GM18909 (cell line): ENCODE results near the gene FAM210B.
"Not testable (repeated sequence)": the region's sequence is repeated elsewhere in the genome, so short reads cannot be mapped to it uniquely, and the experiment has no call there.

Experiments used
- ATAC-seq: cut with Tn5 transposase; IDR thresholded peaks from one replicate; pipeline ENCODE4 v1.9.1; 2021; ENCODE audit warnings: mild to moderate bottlenecking; ENCODE audit not compliant: unreplicated experiment, poor library complexity

The FAM210B gene

DNA sequence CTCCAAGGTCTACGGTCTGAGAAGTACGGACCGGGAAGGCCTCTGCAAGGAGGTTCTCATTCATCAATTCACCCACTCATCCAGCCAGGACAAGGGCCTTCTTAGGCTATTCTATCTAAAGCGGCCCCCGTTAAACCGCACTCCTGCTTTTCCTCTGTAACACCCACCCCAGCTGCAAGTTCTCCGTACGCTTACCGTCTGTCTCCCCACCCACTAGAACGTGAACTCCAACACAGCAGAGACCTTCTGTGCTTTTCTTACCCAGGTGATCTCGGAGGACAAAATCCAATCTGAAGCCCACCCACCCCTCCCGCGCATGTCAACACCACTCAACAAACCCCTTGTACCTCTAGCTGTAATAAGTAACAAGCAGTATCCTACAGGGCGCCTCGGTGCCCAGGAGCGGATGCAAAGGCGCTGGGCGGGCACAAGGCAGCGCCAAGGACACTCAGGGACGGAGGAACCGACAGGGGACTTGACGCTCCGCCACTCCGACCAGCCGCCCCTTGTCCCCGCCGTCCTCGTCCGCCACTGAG is 32.9 kb downstream of the FAM210B start:
- ATAC-seq = peak; percentile 48

DNA sequence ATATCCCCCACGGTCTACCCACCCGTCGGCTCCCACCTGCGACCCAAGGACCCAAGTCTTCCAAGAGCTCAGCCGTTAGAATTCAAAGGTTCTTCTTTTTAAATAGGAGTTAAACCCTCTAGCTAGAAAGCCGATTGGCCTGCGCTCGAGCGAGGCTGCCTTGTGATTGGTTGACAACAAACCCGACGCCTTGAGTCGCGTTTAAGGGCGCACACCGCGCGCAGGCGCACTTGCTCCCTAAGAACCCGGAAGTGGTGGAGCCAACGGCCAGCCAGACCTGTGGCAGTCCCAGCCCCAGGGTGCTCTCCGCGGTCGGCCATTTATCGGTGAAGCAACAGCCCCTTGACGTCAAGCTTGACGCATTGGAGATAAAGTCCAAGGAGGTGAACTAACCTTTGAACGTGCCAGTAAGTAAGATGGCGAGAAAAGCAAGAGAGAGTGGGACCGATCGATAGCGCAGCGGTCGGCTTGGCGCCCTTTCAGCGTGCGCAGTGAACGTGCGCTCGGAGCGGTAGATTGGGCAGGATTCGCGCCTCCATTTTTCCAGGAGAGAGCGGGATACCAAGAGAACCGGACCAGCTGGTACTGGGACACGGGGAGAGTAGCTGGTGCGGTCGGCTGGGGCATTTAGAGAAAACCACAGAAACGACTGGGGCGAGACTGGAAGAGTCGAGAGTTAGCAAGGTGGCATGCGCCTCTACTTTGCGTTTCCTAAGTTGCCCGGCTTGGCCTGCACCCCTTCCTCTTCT is 33.5 kb downstream of the FAM210B start, which contains the start of the genes AURKA and CSTF1:
AURKA (minus strand) TSS at position 84 of the 749 bp plus-strand sequence. CDS start 4,018 bp downstream, outside the sequence.
CSTF1 (plus strand) TSS at position 514 of the 749 bp plus-strand sequence. CDS start 2,908 bp downstream, outside the sequence.
- ATAC-seq = peak; percentile 95

DNA sequence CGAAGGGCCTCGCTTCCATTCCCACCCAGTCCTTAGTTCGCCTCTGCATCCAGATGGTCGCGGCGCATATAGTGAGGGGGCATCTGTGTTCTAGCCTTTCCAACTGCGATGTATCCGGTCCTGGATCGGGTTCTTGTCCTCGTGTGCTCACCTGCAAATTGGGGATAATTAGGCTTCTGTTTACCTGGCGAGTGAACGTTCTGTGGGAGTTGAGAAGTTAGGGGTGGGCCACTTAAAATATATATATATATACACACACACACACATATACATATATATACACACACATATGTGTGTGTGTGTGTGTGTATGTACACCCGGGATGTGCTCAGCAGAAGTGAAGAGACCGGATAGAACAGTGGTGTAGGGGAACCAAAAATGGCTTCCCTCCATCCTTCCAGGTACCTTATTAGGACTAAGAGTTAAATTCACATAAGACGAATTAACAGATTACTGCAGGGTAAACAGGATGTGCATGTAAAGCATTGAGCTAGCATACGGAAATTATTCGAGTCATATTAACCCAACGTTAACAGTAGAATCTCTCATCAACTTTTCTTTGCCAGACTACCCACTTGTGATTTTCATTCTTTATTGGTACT is 34.2 kb downstream of the FAM210B start:
- no peak for ATAC-seq

DNA sequence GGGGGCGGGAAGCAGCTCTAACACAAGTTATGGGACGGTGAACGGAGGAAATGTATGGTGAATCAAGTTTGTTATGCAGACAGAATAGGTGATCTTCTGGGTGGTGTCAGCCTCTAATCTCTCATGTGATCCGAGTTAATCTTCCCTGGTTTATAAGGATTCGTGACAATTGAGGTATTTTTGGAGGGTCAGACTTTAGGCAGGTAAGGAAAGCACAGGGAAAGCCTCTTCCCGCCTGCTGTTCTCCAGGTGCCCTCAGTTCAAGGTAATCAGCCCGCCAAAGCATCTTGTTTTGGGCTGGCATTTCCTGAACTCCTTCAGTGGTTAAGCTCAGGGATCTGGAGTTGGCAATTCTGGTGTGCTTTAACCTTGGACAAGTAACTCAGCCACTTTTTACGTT is 34.9 kb downstream of the FAM210B start:
- no peak for ATAC-seq

DNA sequence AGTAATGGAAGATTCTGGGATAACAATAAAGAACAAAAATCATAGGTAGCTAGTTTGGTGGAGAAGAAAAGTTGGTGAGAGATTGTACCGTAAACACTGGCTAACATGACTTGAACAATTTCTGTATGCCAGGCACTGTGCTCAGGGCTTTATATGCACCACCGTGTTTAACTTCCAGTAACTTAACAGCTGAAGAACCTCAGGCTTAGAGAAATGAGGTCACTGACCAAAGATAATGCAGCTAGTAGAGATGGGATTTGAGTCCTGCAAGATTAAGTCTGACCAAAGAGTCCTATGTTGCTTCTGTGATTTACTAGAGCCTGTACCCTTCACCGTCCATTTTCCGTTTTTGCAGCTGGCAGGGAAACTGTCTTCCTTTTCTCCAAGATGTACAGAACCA is 36.4 kb downstream of the FAM210B start:
- no peak for ATAC-seq

DNA sequence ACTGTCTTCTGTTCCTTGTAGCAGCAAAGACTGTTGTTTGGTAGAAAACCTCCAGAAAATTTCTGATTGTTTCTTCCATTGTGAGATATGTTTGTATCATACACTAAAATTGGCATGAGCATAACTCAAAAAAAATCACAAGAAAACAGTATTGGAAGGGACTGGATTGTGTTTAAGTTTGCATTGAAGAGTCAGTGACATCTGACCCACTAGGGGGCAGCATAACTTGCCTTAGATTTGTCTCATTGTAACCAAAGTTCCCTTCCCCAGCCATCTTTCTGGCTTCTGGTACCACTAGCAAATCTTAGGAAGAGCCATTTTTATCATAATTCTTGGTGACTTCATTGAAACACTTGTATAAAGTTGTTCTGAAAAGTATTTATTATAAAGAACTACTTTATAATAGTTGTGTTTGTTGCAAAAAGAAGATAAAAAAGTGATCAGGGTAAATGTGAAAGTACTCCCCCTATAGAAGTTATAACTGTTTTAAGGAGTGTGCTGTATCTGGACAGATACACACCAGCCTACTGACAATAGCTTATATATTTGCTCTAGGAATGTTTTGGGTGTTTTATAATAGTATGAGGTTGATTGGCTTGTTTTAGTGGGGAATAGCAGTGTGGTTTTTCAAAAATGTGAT is 41.3 kb downstream of the FAM210B start:
- ATAC-seq = peak; percentile 84

DNA sequence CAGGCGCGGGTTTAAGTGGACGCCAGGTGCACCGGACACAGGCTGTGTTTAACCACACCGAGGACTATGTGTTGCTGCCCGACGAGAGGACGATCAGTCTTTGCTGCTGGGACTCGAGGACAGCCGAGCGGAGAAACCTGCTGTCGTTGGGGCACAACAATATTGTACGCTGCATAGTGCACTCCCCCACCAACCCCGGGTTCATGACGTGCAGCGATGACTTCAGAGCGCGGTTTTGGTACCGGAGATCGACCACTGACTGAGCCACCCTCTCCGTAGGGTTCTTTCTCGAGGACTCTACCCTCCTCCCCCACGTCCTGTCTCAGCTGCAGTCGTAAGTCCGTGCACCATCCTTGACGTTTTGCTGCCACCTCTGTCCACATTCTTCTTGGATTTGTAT is 44.7 kb downstream of the FAM210B start:
- no peak for ATAC-seq

DNA sequence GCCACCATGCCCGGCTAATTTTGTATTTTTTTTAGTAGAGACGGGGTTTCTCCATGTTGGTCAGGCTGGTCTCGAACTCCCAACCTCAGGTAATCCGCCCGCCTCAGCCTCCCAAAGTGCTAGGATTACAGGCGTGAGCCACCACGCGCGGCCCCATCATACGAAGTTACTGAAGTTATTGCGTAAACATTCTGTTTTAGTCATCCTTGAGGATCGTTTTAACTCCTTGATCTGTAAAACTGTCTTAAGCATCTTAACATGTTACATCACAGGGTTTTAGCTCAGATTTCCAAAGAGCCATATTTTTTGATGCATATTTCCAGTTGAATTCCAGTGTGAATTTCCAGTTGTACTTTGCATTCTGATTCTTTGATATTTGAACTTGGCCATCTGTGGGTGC is 46.6 kb downstream of the FAM210B start:
- not testable (repeated sequence) for ATAC-seq

DNA sequence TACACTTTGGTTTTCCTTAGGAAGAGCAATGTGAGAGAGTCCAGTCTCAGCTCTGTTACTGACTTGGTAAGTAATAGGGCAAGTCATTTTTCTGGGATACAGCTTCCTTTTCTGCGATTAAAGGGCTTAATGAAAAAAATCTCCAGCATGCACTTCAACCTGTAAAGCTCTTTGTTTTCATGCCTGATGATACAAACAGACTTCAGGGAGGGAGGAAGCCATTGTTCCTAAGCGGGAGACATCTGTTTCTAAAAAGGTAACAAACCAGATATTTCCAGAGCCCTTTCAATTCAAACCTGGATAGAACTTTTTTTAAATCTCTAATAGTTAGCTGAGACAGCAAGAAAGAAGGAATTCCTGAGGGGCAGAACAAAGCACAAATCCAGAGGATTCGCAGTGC is 48.1 kb downstream of the FAM210B start:
- ATAC-seq = no peak

DNA sequence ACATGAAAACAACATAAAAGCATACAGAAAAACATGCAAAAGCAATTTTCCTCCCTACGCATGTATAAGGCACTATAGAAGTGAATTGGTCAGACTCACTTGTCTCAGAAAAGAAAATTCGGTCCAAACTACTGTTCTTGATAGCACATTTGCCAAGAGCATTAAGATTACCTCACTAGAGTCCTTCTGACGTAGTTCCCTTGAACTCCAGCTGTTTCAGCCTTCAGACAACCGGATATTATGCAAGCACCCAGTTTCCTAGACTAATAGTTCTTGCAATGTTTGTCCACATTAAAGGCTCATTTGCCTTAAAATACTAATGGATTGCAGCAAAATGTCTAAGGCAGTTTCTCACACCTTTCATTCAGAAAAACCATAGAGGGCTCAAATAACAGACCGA is 50.7 kb downstream of the FAM210B start:
- ATAC-seq = no peak

DNA sequence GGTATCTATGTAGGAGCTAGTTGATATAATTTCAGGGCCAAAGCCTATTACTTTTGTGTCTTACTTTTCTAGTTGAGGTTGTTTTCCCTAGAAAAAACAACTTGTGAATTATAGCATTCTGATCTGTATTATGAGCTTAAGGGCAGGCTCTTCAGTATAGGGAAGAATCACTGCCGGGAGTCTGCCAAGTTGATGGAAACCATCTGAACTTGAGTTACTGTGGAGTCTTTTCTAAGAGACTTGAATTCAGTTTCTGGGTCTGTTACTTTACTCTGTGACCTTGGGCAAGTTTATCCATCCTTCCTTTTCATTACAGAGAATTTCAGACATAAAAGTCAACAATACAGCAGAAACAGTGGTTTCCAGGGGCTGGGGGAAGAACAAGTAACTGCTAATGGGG is 51.2 kb downstream of the FAM210B start:
- ATAC-seq = no peak

DNA sequence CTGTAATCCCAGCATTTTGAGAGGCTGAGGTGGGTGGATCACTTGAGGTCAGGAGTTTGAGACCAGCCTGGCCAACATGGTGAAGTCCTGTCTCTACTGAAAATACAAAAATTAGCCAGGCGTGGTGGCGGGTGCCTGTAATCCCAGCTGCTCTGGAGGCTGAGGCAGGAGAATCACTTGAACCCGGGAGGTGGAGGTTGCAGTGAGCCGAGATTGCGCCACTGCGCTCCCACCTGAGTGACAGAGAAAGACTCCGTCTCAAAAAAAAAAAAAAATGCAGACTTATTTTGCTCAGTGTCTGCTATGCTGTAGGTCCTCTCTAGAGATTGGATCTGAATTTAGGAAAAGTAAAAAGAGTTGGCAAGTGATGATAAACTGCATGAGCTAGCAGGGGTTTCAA is 52.5 kb downstream of the FAM210B start:
- ATAC-seq = not testable (repeated sequence)

DNA sequence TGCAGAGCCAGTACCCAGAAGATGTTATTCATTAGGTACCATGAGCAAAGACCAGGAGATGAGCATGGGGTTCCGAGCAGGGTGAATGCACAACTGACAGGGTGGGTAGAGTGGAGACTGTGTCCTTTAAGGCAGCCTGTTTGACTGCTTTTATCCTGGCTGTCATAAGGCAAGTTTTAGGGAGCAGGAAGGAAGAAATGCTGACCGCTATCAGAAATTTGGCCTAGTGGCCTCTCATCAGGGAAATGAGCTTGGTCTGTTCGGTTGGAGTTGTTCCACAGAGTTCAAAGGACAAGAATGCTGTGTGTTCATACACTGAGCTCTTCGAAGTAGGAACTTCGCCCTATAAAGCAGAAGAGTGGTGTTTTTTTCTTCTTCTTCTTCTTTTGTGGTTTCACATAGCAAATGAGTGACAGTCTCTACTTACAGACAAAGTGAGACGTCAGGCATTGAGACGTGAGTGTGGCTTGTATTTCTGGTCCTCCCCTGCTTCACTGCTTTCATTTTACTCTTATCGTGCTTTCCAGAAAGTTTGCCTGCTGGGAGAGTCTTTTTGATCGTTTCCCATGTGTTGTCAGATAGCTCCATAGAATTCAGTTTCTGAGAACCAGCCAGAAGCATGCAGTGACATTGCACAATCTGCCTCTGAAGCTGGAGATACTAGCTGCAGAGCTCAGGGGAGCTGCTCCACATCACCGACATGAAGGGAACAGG is 53.1 kb downstream of the FAM210B start, which contains the start of gene CASS4:
CASS4 (plus strand) TSS at position 502 of the 714 bp plus-strand sequence; CDS start at position 701, 199 bp downstream.
- ATAC-seq = peak; percentile 68

DNA sequence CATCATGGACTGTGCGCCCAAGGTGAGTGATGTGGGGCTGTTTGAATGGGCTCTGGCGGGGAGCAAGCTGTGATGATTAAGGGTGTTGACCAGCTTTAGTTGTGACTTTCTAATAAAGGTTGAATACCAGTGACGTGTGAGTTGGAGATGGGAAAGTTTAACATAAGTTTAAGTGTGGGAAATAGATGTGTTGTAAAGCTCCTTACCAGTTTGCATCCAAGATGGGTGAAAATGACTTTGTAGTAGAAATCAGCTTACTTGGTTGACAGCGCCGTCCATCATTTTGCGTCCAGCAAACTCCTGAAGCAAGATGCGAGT is 53.7 kb downstream of the FAM210B start:
- ATAC-seq = no peak

DNA sequence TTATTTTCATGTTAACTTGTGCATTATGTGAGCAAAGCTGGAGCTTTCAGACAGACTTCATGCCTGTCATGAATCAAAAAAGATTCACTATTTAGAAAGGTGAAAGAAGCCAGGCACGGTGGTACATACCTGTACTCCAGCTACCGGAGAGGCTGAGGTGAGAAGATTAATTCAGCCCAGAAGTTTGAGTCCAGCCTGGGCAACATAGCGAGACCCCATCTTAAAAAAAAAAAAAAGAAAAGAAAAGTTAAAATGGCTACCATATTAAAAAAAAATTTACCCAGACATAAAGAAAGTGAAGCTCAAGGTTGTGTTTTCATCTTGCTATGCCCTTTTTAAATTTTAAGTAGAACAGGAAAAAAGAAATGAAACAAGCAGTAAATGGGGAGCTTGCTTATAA is 54.2 kb downstream of the FAM210B start:
- ATAC-seq = no peak

DNA sequence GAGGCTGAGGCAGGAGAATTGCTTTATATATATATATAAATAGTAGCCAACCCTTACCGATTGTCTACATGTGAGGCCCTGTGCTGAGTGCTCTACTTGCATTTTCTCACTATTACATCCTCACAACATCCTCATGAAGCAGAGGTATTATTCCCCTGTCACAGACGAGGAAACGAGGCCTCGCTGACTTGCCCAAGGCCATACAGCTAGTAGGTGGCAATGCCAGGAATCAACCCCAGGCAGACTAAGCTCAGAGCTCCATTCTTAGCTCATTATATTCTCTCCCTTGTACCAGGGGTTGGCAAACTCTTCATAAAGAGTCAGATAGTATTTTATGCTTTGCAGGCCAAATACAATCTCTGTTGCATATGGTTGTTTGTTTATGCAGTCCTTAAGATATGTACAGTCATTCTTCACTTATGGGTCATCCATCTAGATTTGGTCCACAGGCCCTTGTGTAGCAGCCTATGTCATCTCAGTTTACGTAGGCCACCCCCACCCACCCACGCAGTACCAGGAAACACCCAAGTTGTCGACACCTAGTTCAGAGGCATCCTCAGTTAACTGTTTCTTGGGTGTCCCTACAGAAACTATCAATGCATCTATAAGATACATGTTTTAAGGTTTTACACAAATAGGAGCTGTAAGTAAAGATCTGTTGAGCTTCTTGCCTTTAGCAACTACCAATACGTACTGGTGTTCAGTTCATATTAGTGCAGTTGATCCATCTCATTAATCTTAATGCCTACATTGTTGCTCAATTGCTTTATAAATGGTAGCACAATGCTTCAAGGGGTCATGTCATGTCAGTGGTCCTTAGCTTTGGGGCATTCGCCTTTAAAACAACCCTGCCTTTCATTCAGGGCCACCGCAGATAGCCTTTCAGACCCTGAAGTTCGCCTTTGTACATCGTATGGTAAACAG is 56.3 kb downstream of the FAM210B start:
- no peak for ATAC-seq

DNA sequence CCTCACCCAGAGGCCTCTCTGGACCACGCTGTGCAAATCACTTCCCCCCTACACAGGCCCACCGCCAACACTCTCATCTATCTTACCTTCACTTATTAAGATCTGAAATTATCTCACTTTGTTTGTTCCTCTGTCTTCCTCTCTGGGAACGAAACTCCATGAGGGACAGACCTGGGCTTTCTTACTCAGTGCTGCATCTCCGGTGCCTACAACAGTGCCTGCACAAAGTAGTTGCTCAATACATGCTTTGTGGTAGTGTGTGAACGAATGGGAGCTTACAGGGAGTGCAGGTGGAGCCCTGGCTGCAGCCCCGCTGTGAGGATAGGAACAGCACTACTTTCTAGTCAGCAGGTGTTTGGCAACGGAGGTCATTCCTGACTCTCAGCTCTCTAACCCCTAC is 58.6 kb downstream of the FAM210B start:
- ATAC-seq = no peak

DNA sequence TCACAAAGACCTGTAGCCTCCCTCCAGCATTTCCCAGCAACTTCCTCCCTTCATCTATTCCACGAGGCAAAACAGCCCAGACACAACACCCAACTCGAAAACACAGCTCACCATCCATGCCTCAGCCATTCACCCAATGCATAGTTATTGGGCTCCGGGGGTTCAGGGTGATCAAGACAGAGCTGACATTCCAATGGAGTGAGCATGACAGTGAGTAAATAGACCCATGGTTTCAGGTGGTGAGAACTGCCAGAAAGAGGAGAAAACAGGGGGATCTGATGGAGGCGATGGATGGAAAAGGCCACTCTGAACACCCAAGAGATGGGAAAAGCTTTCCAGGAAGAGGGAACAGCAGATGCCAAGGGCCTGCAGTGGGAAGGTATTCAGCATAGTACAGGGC is 59.1 kb downstream of the FAM210B start:
- ATAC-seq = no peak
